A673 (cell line): Measurements from ENCODE around the gene BID.

Experiments used
- CTCF ChIP-seq: fragments of 300-800, 200-600 bp; sonication (generic); conservative IDR thresholded peaks from 2 replicates; pipeline ENCODE4 v1.5.1; 2017; ENCODE audit warnings: low read depth, mild to moderate bottlenecking, antibody characterized with exemption, low read length, moderate library complexity, mixed read lengths
- EZH2 ChIP-seq: fragments of 200-600 bp; sonication (generic); IDR thresholded peaks from 2 replicates; pipeline ENCODE4 v1.6.1; 2017; ENCODE audit warnings: borderline replicate concordance, low read depth, mild to moderate bottlenecking, mixed read lengths, antibody characterized with exemption, low read length; ENCODE audit not compliant: poor library complexity, severe bottlenecking

GRCh38 chr22:17748555-17749353 lies 25.5 kb downstream of the BID start:
- TF ChIP-seq CTCF, result no peak
- TF ChIP-seq EZH2, result no peak
